Measurements from ENCODE around the gene KCNT1.

Gene KCNT1

GRCh38 chr9:135810806-135811575 is 109.0 kb downstream of the KCNT1 start:
- Mint-ChIP-seq H3K4me1 (peaks cover 0 to under 1% of the 10 kb centered on the region in 2 donors), H3K4me3 (no peak overlapping the region), H3K9me3 (no peaks in the 10 kb centered on the region)

GRCh38 chr9:135811801-135812200 is 109.8 kb downstream of the KCNT1 start:
- ATAC-seq (replicated peaks): no peak
- peaks cover 37 to 71% of the 10 kb centered on the region in 2 donors for H3K36me3 Mint-ChIP-seq
- H3K4me1 Mint-ChIP-seq: no peaks in the 10 kb centered on the region
- H3K4me3 Mint-ChIP-seq: no peak overlapping the region
- H3K27ac Mint-ChIP-seq: peak overlapping the region; percentile 54
- no peak for DNase-seq
- no peaks in the 10 kb centered on the region for H3K27me3 Mint-ChIP-seq
- H3K9me3 Mint-ChIP-seq: no peaks in the 10 kb centered on the region

More at GRCh38 chr9:135810806-135811575, 109.0 kb downstream of the KCNT1 start:
- peaks cover 34 to 64% of the 10 kb centered on the region in 2 donors for H3K36me3 Mint-ChIP-seq
- no peak for DNase-seq
- H3K27me3 Mint-ChIP-seq: no peaks in the 10 kb centered on the region
- no peak overlapping the region for H3K27ac Mint-ChIP-seq
- no peak for ATAC-seq (replicated peaks)

- no peak for ATAC-seq (replicated peaks)
- Mint-ChIP-seq H3K9me3 (no peaks in the 10 kb centered on the region), H3K36me3 (peaks cover 38 to 69% of the 10 kb centered on the region in 2 donors), H3K4me1 (no peaks in the 10 kb centered on the region), H3K27me3 (no peaks in the 10 kb centered on the region), H3K27ac (no peak overlapping the region), H3K4me3 (no peak overlapping the region)
- DNase-seq: no peak
Observed at GRCh38 chr9:135812961-135813360, 111.0 kb downstream of the KCNT1 start.

GRCh38 chr9:135813671-135814290 is 111.8 kb downstream of the KCNT1 start:
- no peak overlapping the region for H3K27ac Mint-ChIP-seq
- H3K9me3 Mint-ChIP-seq: no peaks in the 10 kb centered on the region
- DNase-seq (no peak), ATAC-seq (replicated peaks) (no peak)
- H3K4me3 Mint-ChIP-seq: no peak overlapping the region
- no peaks in the 10 kb centered on the region for H3K27me3 Mint-ChIP-seq
- H3K36me3 Mint-ChIP-seq: peaks cover 46 to 76% of the 10 kb centered on the region in 2 donors
- no peaks in the 10 kb centered on the region for H3K4me1 Mint-ChIP-seq

GRCh38 chr9:135814421-135815095 is 112.6 kb downstream of the KCNT1 start:
- DNase-seq (no peak), ATAC-seq (replicated peaks) (no peak)
- no peak overlapping the region for H3K4me3 Mint-ChIP-seq
- H3K27me3 Mint-ChIP-seq: no peaks in the 10 kb centered on the region
- no peak overlapping the region for H3K27ac Mint-ChIP-seq
- peaks cover 50 to 81% of the 10 kb centered on the region in 2 donors for H3K36me3 Mint-ChIP-seq
- no peaks in the 10 kb centered on the region for H3K9me3 Mint-ChIP-seq
- H3K4me1 Mint-ChIP-seq: no peaks in the 10 kb centered on the region

GRCh38 chr9:135815413-135815812 is 113.4 kb downstream of the KCNT1 start:
- DNase-seq: no peak
- H3K9me3 Mint-ChIP-seq: no peaks in the 10 kb centered on the region
- H3K27me3 Mint-ChIP-seq: no peaks in the 10 kb centered on the region
- H3K4me3 Mint-ChIP-seq: no peak overlapping the region
- H3K27ac Mint-ChIP-seq: no peak overlapping the region
- ATAC-seq (replicated peaks): no peak
- no peaks in the 10 kb centered on the region for H3K4me1 Mint-ChIP-seq
- H3K36me3 Mint-ChIP-seq: peaks cover 46 to 79% of the 10 kb centered on the region in 2 donors

- no peak for DNase-seq
- H3K4me1 Mint-ChIP-seq: no peaks in the 10 kb centered on the region
- H3K36me3 Mint-ChIP-seq: peaks cover 49 to 79% of the 10 kb centered on the region in 2 donors
- no peak overlapping the region for H3K4me3 Mint-ChIP-seq
- H3K27ac Mint-ChIP-seq: peak overlapping the region; percentile 25
- ATAC-seq (replicated peaks): no peak
- H3K27me3 Mint-ChIP-seq: no peaks in the 10 kb centered on the region
- H3K9me3 Mint-ChIP-seq: no peaks in the 10 kb centered on the region
Observed at GRCh38 chr9:135815830-135816650, 114.1 kb downstream of the KCNT1 start.

- no peak for ATAC-seq (replicated peaks)
- Mint-ChIP-seq H3K9me3 (no peaks in the 10 kb centered on the region), H3K27ac (no peak overlapping the region), H3K36me3 (peaks cover 48 to 79% of the 10 kb centered on the region in 2 donors), H3K4me3 (no peak overlapping the region), H3K27me3 (no peaks in the 10 kb centered on the region), H3K4me1 (no peaks in the 10 kb centered on the region)
- no peak for DNase-seq
Observed at GRCh38 chr9:135816651-135816970, 114.6 kb downstream of the KCNT1 start.

- peaks cover 51 to 79% of the 10 kb centered on the region in 2 donors for H3K36me3 Mint-ChIP-seq
Observed at GRCh38 chr9:135817951-135818717, 116.1 kb downstream of the KCNT1 start.

GRCh38 chr9:135818718-135819475 is 116.9 kb downstream of the KCNT1 start:
- no peak overlapping the region for H3K27ac Mint-ChIP-seq
- H3K36me3 Mint-ChIP-seq: peaks cover 53 to 73% of the 10 kb centered on the region in 2 donors
- H3K27me3 Mint-ChIP-seq: no peaks in the 10 kb centered on the region
- H3K4me1 Mint-ChIP-seq: peaks cover 0 to 2% of the 10 kb centered on the region in 2 donors
- DNase-seq: no peak
- no peak for ATAC-seq (replicated peaks)
- H3K4me3 Mint-ChIP-seq: no peak overlapping the region
- H3K9me3 Mint-ChIP-seq: no peaks in the 10 kb centered on the region

More at GRCh38 chr9:135817951-135818717, 116.1 kb downstream of the KCNT1 start:
- H3K27ac Mint-ChIP-seq: no peak overlapping the region
- no peaks in the 10 kb centered on the region for H3K27me3 Mint-ChIP-seq
- no peaks in the 10 kb centered on the region for H3K9me3 Mint-ChIP-seq
- no peak overlapping the region for H3K4me3 Mint-ChIP-seq
- DNase-seq: no peak
- no peak for ATAC-seq (replicated peaks)
- peaks cover 0 to 2% of the 10 kb centered on the region in 2 donors for H3K4me1 Mint-ChIP-seq

GRCh38 chr9:135819905-135820304 is 117.9 kb downstream of the KCNT1 start:
- no peaks in the 10 kb centered on the region for H3K27me3 Mint-ChIP-seq
- peaks cover 51 to 69% of the 10 kb centered on the region in 2 donors for H3K36me3 Mint-ChIP-seq
- peaks cover 0 to 2% of the 10 kb centered on the region in 2 donors for H3K4me1 Mint-ChIP-seq
- no peak overlapping the region for H3K4me3 Mint-ChIP-seq
- no peak overlapping the region for H3K27ac Mint-ChIP-seq
- ATAC-seq (replicated peaks): no peak
- no peaks in the 10 kb centered on the region for H3K9me3 Mint-ChIP-seq
- DNase-seq: no peak

GRCh38 chr9:135820661-135821060 is 118.7 kb downstream of the KCNT1 start:
- H3K4me3 Mint-ChIP-seq: no peak overlapping the region
- DNase-seq: no peak
- ATAC-seq (replicated peaks): no peak
- H3K27ac Mint-ChIP-seq: no peak overlapping the region
- peaks cover 0 to 2% of the 10 kb centered on the region in 2 donors for H3K4me1 Mint-ChIP-seq
- peaks cover 55 to 71% of the 10 kb centered on the region in 2 donors for H3K36me3 Mint-ChIP-seq
- no peaks in the 10 kb centered on the region for H3K27me3 Mint-ChIP-seq
- H3K9me3 Mint-ChIP-seq: no peaks in the 10 kb centered on the region

- Mint-ChIP-seq H3K27ac (no peak overlapping the region), H3K4me1 (peaks cover 0 to 2% of the 10 kb centered on the region in 2 donors), H3K9me3 (no peaks in the 10 kb centered on the region), H3K27me3 (no peaks in the 10 kb centered on the region), H3K4me3 (no peak overlapping the region), H3K36me3 (peaks cover 51 to 71% of the 10 kb centered on the region in 2 donors)
- no peak for DNase-seq
- no peak for ATAC-seq (replicated peaks)
Observed at GRCh38 chr9:135821116-135821515, 119.1 kb downstream of the KCNT1 start.
